Astrocyte (in vitro differentiated cells and primary cell): ENCODE data around the gene GLS2. TPM values are rescaled to one million over a fixed set of nuclear protein-coding genes. Genes with fewer than 3 reads are reported as not detected.

Source experiments
- total RNA-seq: library from RNA; stranded (reverse); gene quantifications from 2 replicates; pipeline ENCODE4 v1.2.1, GENCODE V29; 2021

Gene GLS2
- total RNA-seq, 1 donor from 2014 or later: 1.1 TPM

Other genes with a start within 250 kb of the GLS2 start
- gene ANKRD52, start 229.8 kb downstream of the GLS2 start, total RNA-seq: 98.4 and 105 TPM in 2 replicates
- 6.7 and 9.3 TPM in 2 replicates for gene COQ10A, start 221.2 kb downstream of the GLS2 start, total RNA-seq
- 171 and 212 TPM in 2 replicates for gene CS, start 187.8 kb downstream of the GLS2 start, total RNA-seq
- gene CNPY2, start 172.2 kb downstream of the GLS2 start, total RNA-seq: 187 and 202 TPM in 2 replicates
- 10.1 and 15.4 TPM in 2 replicates for gene PAN2, start 154.2 kb downstream of the GLS2 start, total RNA-seq
- gene IL23A, start 149.3 kb downstream of the GLS2 start, total RNA-seq: 0.32 TPM in 1 of 2 replicates, not detected in the other
- 257 and 291 TPM in 2 replicates for gene STAT2, start 128.1 kb downstream of the GLS2 start, total RNA-seq
- gene APOF, start 125.3 kb downstream of the GLS2 start, total RNA-seq: not detected in 2 replicates
- 7.3 and 8.5 TPM in 2 replicates for gene TIMELESS, start 38.7 kb downstream of the GLS2 start, total RNA-seq
- not detected in 2 replicates for gene MIP, start 33.5 kb downstream of the GLS2 start, total RNA-seq
- gene SPRYD4, start 19.6 kb downstream of the GLS2 start, total RNA-seq: 1.6 and 2.0 TPM in 2 replicates
- 88.3 and 111 TPM in 2 replicates for gene RBMS2, start 33.7 kb upstream of the GLS2 start, total RNA-seq
- gene BAZ2A, start 142.2 kb upstream of the GLS2 start, total RNA-seq: 105 and 107 TPM in 2 replicates
- 714 and 731 TPM in 2 replicates for gene ATP5F1B, start 157.8 kb upstream of the GLS2 start, total RNA-seq
- 206 and 226 TPM in 2 replicates for gene PTGES3, start 200.1 kb upstream of the GLS2 start, total RNA-seq
- gene NACA, start 237.1 kb upstream of the GLS2 start, total RNA-seq: 632 and 680 TPM in 2 replicates